ENCODE measurements around the gene TP53BP2. TPM values are rescaled to one million over a fixed set of nuclear protein-coding genes. Genes with fewer than 3 reads are reported as not detected.

TP53BP2 gene
- total and polyA plus RNA-seq, 3 experiments from 2014 or later = 16.5 to 59.6 (median 59.5) TPM

GRCh38 chr1:223750730-223751570, 94.8 kb downstream of the TP53BP2 start:
- H3K27ac Mint-ChIP-seq = peak overlapping the region in 5 of 8 donors; percentile 5 to 81 (median 51)
- Histone ChIP-seq H3K4me1 (ENCODE audit: insufficient read depth, low read length) (peaks cover 5% of the 10 kb centered on the region), H3K9me3 (ENCODE audit: low read length) (no peaks in the 10 kb centered on the region), H3K27ac (ENCODE audit: low read depth, low read length) (no peak overlapping the region), H3K4me3 (ENCODE audit: low read length) (no peak overlapping the region), H3K27me3 (ENCODE audit: insufficient read depth, low read length, poor library complexity, severe bottlenecking) (no peaks in the 10 kb centered on the region), H3K36me3 (ENCODE audit: insufficient read depth, low read length) (peaks cover 59% of the 10 kb centered on the region)
- peaks cover 11 to 29% (median 24%) of the 10 kb centered on the region in 3 donors for H3K4me1 Mint-ChIP-seq
- H3K9me3 Mint-ChIP-seq = no peaks in the 10 kb centered on the region
- CTCF ChIA-PET = interaction anchor here (0.8 to 8.5 kb wide), 9 partner anchors 9 to 356 kb away, joined by 3 to 169 read pairs (median 21); partner anchors contain the start of gene CAPN2
- H3K27me3 Mint-ChIP-seq = peaks cover 0 to 1% of the 10 kb centered on the region in 2 donors
- no peak for DNase-seq
- POLR2A ChIA-PET = interaction anchor here (0.5 to 2.7 kb wide), 2 partner anchors 38 to 497 kb away, joined by 9 to 16 read pairs; partner anchors contain the start of gene CAPN2
- peaks cover 7 to 90% (median 23%) of the 10 kb centered on the region in 3 donors for H3K36me3 Mint-ChIP-seq
- H3K4me3 Mint-ChIP-seq = no peak overlapping the region

GRCh38 chr1:223748773-223749733, 96.7 kb downstream of the TP53BP2 start:
- Histone ChIP-seq H3K4me1 (ENCODE audit: insufficient read depth, low read length) (peaks cover 5% of the 10 kb centered on the region), H3K27me3 (ENCODE audit: insufficient read depth, low read length, poor library complexity, severe bottlenecking) (no peaks in the 10 kb centered on the region), H3K9me3 (ENCODE audit: low read length) (no peaks in the 10 kb centered on the region), H3K36me3 (ENCODE audit: insufficient read depth, low read length) (peaks cover 53% of the 10 kb centered on the region), H3K27ac (ENCODE audit: low read depth, low read length) (no peak overlapping the region), H3K4me3 (ENCODE audit: low read length) (peak overlapping the region; percentile 44)
- H3K27ac Mint-ChIP-seq = peak overlapping the region in 6 of 8 donors; percentile 26 to 84 (median 72)
- H3K4me1 Mint-ChIP-seq = peaks cover 11 to 29% (median 24%) of the 10 kb centered on the region in 3 donors
- CTCF ChIA-PET = interaction anchor here (0.6 to 8.5 kb wide), 36 partner anchors 8 to 358 kb away, joined by 3 to 169 read pairs (median 5); partner anchors contain the start of gene CAPN2
- POLR2A ChIA-PET = interaction anchor here (0.6 to 2.7 kb wide), 5 partner anchors 10 to 300 kb away, joined by 3 to 16 read pairs (median 6); partner anchors contain the start of gene CAPN2
- peak overlapping the region; percentile 50 to 78 (median 71) for H3K4me3 Mint-ChIP-seq
- H3K9me3 Mint-ChIP-seq = no peaks in the 10 kb centered on the region
- H3K27me3 Mint-ChIP-seq = peaks cover 0 to 1% of the 10 kb centered on the region in 2 donors
- DNase-seq = peak; percentile 52 to 75 (median 63)
- H3K36me3 Mint-ChIP-seq = peaks cover 7 to 90% (median 23%) of the 10 kb centered on the region in 3 donors

- Histone ChIP-seq H3K36me3 (ENCODE audit: insufficient read depth, low read length) (peaks cover 51% of the 10 kb centered on the region), H3K27ac (ENCODE audit: low read depth, low read length) (no peak overlapping the region), H3K27me3 (ENCODE audit: insufficient read depth, low read length, poor library complexity, severe bottlenecking) (no peaks in the 10 kb centered on the region), H3K9me3 (ENCODE audit: low read length) (no peaks in the 10 kb centered on the region), H3K4me3 (ENCODE audit: low read length) (peak overlapping the region; percentile 44), H3K4me1 (ENCODE audit: insufficient read depth, low read length) (peaks cover 5% of the 10 kb centered on the region)
- Mint-ChIP-seq H3K27ac (peak overlapping the region in 4 of 8 donors; percentile 20 to 85 (median 44)), H3K4me1 (peaks cover 11 to 29% (median 24%) of the 10 kb centered on the region in 3 donors), H3K27me3 (peaks cover 0 to 1% of the 10 kb centered on the region in 2 donors), H3K4me3 (peak overlapping the region in 5 of 7 donors; percentile 54 to 78 (median 73)), H3K9me3 (no peaks in the 10 kb centered on the region), H3K36me3 (peaks cover 7 to 90% (median 21%) of the 10 kb centered on the region in 3 donors)
- DNase-seq = no peak
- CTCF ChIA-PET = interaction anchor here (1.3 to 8.5 kb wide), 14 partner anchors 10 to 62 kb away, joined by 3 to 169 read pairs (median 13); partner anchors contain the start of gene CAPN2
- POLR2A ChIA-PET = interaction anchor here (0.7 to 2.7 kb wide), 4 partner anchors 11 to 36 kb away, joined by 3 to 16 read pairs (median 6); partner anchors contain the start of gene CAPN2
Measured at GRCh38 chr1:223748405-223748772, 97.4 kb downstream of the TP53BP2 start.

- ChIA-PET CTCF (interaction anchor here (1.9 to 8.5 kb wide), 7 partner anchors 10 to 62 kb away, joined by 5 to 169 read pairs (median 37); partner anchors contain the start of gene CAPN2), POLR2A (interaction anchor here (2.1 to 2.7 kb wide), 2 partner anchors 21 to 35 kb away, joined by 7 to 16 read pairs; partner anchors contain the start of gene CAPN2)
- Mint-ChIP-seq H3K9me3 (no peaks in the 10 kb centered on the region), H3K4me1 (peaks cover 11 to 29% (median 24%) of the 10 kb centered on the region in 3 donors), H3K27me3 (peaks cover 0 to 1% of the 10 kb centered on the region in 2 donors), H3K4me3 (peak overlapping the region in 4 of 7 donors; percentile 51 to 73 (median 64)), H3K36me3 (peaks cover 7 to 90% (median 21%) of the 10 kb centered on the region in 3 donors), H3K27ac (peak overlapping the region in 7 of 8 donors; percentile 54 to 86 (median 77))
- Histone ChIP-seq H3K4me3 (ENCODE audit: low read length) (no peak overlapping the region), H3K4me1 (ENCODE audit: insufficient read depth, low read length) (peaks cover 5% of the 10 kb centered on the region), H3K36me3 (ENCODE audit: insufficient read depth, low read length) (peaks cover 46% of the 10 kb centered on the region), H3K27ac (ENCODE audit: low read depth, low read length) (no peak overlapping the region), H3K9me3 (ENCODE audit: low read length) (no peaks in the 10 kb centered on the region), H3K27me3 (ENCODE audit: insufficient read depth, low read length, poor library complexity, severe bottlenecking) (no peaks in the 10 kb centered on the region)
- DNase-seq = no peak
Measured at GRCh38 chr1:223747838-223748335, 97.9 kb downstream of the TP53BP2 start.

- Histone ChIP-seq H3K9me3 (ENCODE audit: low read length) (no peaks in the 10 kb centered on the region), H3K4me1 (ENCODE audit: insufficient read depth, low read length) (peaks cover 5% of the 10 kb centered on the region), H3K4me3 (ENCODE audit: low read length) (no peak overlapping the region), H3K27ac (ENCODE audit: low read depth, low read length) (no peak overlapping the region), H3K36me3 (ENCODE audit: insufficient read depth, low read length) (peaks cover 24% of the 10 kb centered on the region), H3K27me3 (ENCODE audit: insufficient read depth, low read length, poor library complexity, severe bottlenecking) (no peaks in the 10 kb centered on the region)
- H3K27me3 Mint-ChIP-seq = peaks cover 0 to 1% of the 10 kb centered on the region in 2 donors
- no peaks in the 10 kb centered on the region for H3K9me3 Mint-ChIP-seq
- H3K4me1 Mint-ChIP-seq = peaks cover 11 to 33% (median 24%) of the 10 kb centered on the region in 3 donors
- peaks cover 0 to 79% (median 18%) of the 10 kb centered on the region in 3 donors for H3K36me3 Mint-ChIP-seq
- POLR2A ChIA-PET = interaction anchor here (0.7 kb wide), 1 partner anchor 32 kb away, joined by 5 read pairs; no protein-coding TSS in a partner anchor
- DNase-seq = no peak
- peak overlapping the region in 4 of 8 donors; percentile 11 to 68 (median 25) for H3K27ac Mint-ChIP-seq
- no peak overlapping the region for H3K4me3 Mint-ChIP-seq
- CTCF ChIA-PET = interaction anchor here (1.0 to 8.5 kb wide), 5 partner anchors 17 to 47 kb away, joined by 3 to 169 read pairs (median 4); partner anchors contain the start of gene CAPN2
Measured at GRCh38 chr1:223745731-223746130, 100.0 kb downstream of the TP53BP2 start.

GRCh38 chr1:223742856-223743517, 102.8 kb downstream of the TP53BP2 start:
- CTCF ChIA-PET = no interaction called here

More at GRCh38 chr1:223742856-223743517, 102.8 kb downstream of the TP53BP2 start:
- Histone ChIP-seq H3K27me3 (ENCODE audit: insufficient read depth, low read length, poor library complexity, severe bottlenecking) (no peaks in the 10 kb centered on the region), H3K36me3 (ENCODE audit: insufficient read depth, low read length) (peaks cover 15% of the 10 kb centered on the region), H3K27ac (ENCODE audit: low read depth, low read length) (no peak overlapping the region), H3K4me3 (ENCODE audit: low read length) (no peak overlapping the region), H3K9me3 (ENCODE audit: low read length) (no peaks in the 10 kb centered on the region), H3K4me1 (ENCODE audit: insufficient read depth, low read length) (no peaks in the 10 kb centered on the region)
- no peak for DNase-seq
- POLR2A ChIA-PET = no interaction called here
- Mint-ChIP-seq H3K27me3 (no peaks in the 10 kb centered on the region), H3K4me3 (no peak overlapping the region), H3K4me1 (peaks cover 5 to 21% (median 17%) of the 10 kb centered on the region in 3 donors), H3K9me3 (no peaks in the 10 kb centered on the region), H3K36me3 (peaks cover 0 to 82% (median 13%) of the 10 kb centered on the region in 3 donors), H3K27ac (peak overlapping the region in 6 of 8 donors; percentile 53 to 85 (median 74))

All from CD8-positive, alpha-beta memory T cell (primary cell).